ENCODE measurements around the gene LMBRD1. TPM values are rescaled to one million over a fixed set of nuclear protein-coding genes. Genes with fewer than 3 reads are reported as not detected.
"Not testable (repeated sequence)": the region's sequence is repeated elsewhere in the genome, so short reads cannot be mapped to it uniquely, and the experiment has no call there.

LMBRD1 gene
- total and polyA plus RNA-seq, 8 donors = 9.8 to 83.0 (median 28.1) TPM

GRCh38 chr6:69825904-69826303, 29.1 kb upstream of the LMBRD1 start:
- peak in 1 of 2 donors; percentile 16 for DNase-seq
- H3K4me3 ChIP-seq = no peak overlapping the region
- H3K27me3 ChIP-seq = no peaks in the 10 kb centered on the region
- TF ChIP-seq EP300 (IDR thresholded peaks at IDR 0.05) = no peak
- TF ChIP-seq CTCF (IDR thresholded peaks at IDR 0.05) = no peak
- TF ChIP-seq POLR2A (IDR thresholded peaks at IDR 0.05) = no peak
- no peak for TF ChIP-seq POLR2AphosphoS5 (IDR thresholded peaks at IDR 0.05)
- intact Hi-C loops (cut with DNase I; ENCODE audit: low total_unique reads) = no loop called here
- WGBS, 5 donors = 27 to 73% (median 50%) methylated on average over 1 of the region's 1 CpG
- H3K9me3 ChIP-seq = no peaks in the 10 kb centered on the region
- H3K4me1 ChIP-seq = peaks cover 0 to 7% (median 3%) of the 10 kb centered on the region in 4 donors
- no peaks in the 10 kb centered on the region for H3K36me3 ChIP-seq
- H3K27ac ChIP-seq = no peak overlapping the region

GRCh38 chr6:69824355-69824754, 27.5 kb upstream of the LMBRD1 start:
- intact Hi-C loops (cut with DNase I; ENCODE audit: low total_unique reads) = not testable (repeated sequence)

GRCh38 chr6:69820438-69820837, 23.6 kb upstream of the LMBRD1 start:
- TF ChIP-seq POLR2AphosphoS5 (IDR thresholded peaks at IDR 0.05) = no peak
- TF ChIP-seq POLR2A (IDR thresholded peaks at IDR 0.05) = no peak
- Histone ChIP-seq H3K27me3 (no peaks in the 10 kb centered on the region), H3K4me1 (no peaks in the 10 kb centered on the region), H3K9me3 (no peaks in the 10 kb centered on the region), H3K4me3 (no peak overlapping the region), H3K27ac (no peak overlapping the region), H3K36me3 (no peaks in the 10 kb centered on the region)
- intact Hi-C loops (cut with DNase I; ENCODE audit: low total_unique reads) = no loop called here
- 90 to 100% (median 95%) methylated on average over 1 of the region's 1 CpG for WGBS, 5 donors
- no peak for DNase-seq

More at GRCh38 chr6:69824355-69824754, 27.5 kb upstream of the LMBRD1 start:
- not testable (repeated sequence) for DNase-seq, H3K27ac ChIP-seq, H3K27me3 ChIP-seq, H3K4me1 ChIP-seq, H3K36me3 ChIP-seq, H3K4me3 ChIP-seq, H3K9me3 ChIP-seq
- WGBS, 5 donors = 76 to 85% (median 83%) methylated on average over 5 of the region's 5 CpGs

- Histone ChIP-seq H3K27ac (no peak overlapping the region), H3K27me3 (no peaks in the 10 kb centered on the region), H3K4me3 (no peak overlapping the region), H3K4me1 (no peaks in the 10 kb centered on the region), H3K36me3 (no peaks in the 10 kb centered on the region), H3K9me3 (no peaks in the 10 kb centered on the region)
- TF ChIP-seq EP300 (IDR thresholded peaks at IDR 0.05) = no peak
- no peak for TF ChIP-seq POLR2AphosphoS5 (IDR thresholded peaks at IDR 0.05)
- no peak for TF ChIP-seq CTCF (IDR thresholded peaks at IDR 0.05)
- no peak for TF ChIP-seq POLR2A (IDR thresholded peaks at IDR 0.05)
- intact Hi-C loops (cut with DNase I; ENCODE audit: low total_unique reads) = no loop called here
- WGBS, 5 donors = 88 to 97% (median 95%) methylated on average over 1 of the region's 1 CpG
- no peak for DNase-seq
Measured at GRCh38 chr6:69820018-69820417, 23.2 kb upstream of the LMBRD1 start.

GRCh38 chr6:69819138-69819537, 22.3 kb upstream of the LMBRD1 start:
- no peak for TF ChIP-seq POLR2AphosphoS5 (IDR thresholded peaks at IDR 0.05)
- no peak for TF ChIP-seq EP300 (IDR thresholded peaks at IDR 0.05)
- TF ChIP-seq CTCF (IDR thresholded peaks at IDR 0.05) = no peak
- no peak for TF ChIP-seq POLR2A (IDR thresholded peaks at IDR 0.05)

More at GRCh38 chr6:69819138-69819537, 22.3 kb upstream of the LMBRD1 start:
- H3K9me3 ChIP-seq = no peaks in the 10 kb centered on the region
- no peaks in the 10 kb centered on the region for H3K36me3 ChIP-seq
- no peaks in the 10 kb centered on the region for H3K4me1 ChIP-seq
- 92 to 96% (median 96%) methylated on average over 4 of the region's 4 CpGs for WGBS, 5 donors
- no peak overlapping the region for H3K27ac ChIP-seq
- no peak for DNase-seq
- H3K4me3 ChIP-seq = no peak overlapping the region
- no peaks in the 10 kb centered on the region for H3K27me3 ChIP-seq
- intact Hi-C loops (cut with DNase I; ENCODE audit: low total_unique reads) = no loop called here
